ENCODE measurements around the gene PRELID1.
"Not testable (repeated sequence)": the region's sequence is repeated elsewhere in the genome, so short reads cannot be mapped to it uniquely, and the experiment has no call there.

PRELID1 gene

DNA sequence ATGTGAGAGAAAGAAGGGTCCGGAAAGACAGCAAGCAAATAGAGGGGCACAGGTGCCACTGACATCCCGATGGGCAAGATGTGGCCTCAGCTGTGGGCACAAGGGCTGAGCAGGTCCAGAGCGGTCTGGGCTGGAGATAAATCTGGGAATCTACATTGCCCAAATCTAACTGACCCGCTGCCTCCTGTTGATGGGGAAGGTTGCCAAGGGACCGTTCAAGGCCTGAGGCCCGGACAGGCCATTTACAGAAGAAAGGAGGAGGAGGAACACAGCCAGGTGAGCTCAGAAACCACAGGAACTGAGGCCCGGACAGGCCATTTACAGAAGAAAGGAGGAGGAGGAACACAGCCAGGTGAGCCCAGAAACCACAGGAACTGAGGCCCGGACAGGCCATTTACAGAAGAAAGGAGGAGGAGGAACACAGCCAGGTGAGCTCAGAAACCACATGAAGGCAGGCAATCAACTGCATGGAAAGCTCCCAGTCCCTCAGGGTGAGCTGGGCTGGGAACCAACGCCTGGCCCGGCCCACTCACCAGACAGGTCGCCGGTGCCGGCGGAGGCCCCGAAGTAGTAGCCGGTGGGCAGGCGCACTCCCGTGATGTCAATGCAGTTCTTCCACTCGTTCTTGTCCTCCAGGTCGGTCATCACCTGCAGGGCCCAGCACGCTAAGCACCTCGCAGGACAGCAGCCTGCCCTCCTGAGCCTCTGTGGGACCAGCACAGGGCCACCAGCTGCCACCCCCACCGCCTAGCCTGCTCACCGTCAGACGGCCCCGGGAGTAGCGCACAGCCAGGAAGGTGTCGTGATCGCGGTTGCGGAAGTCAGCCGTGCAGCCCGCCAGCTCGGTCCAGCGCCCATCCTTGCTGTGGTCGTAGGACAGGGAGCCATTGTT is 33.2 kb downstream of the PRELID1 start:
- H3K4me1 ChIP-seq (ENCODE audit: insufficient read depth, insufficient read length), result peaks cover 3% of the 10 kb centered on the region
- no peaks in the 10 kb centered on the region for H3K9me3 ChIP-seq (ENCODE audit: insufficient read depth, low read length)
- H3K27me3 ChIP-seq (ENCODE audit: insufficient read depth, insufficient read length), result no peaks in the 10 kb centered on the region
- DNase-seq (ENCODE audit: low read depth, low spot score), result no peak
- H3K4me3 ChIP-seq (ENCODE audit: insufficient read length, low read depth), result no peak overlapping the region
- peaks cover 87% of the 10 kb centered on the region for H3K36me3 ChIP-seq (ENCODE audit: insufficient read depth, insufficient read length, low read length)
- TF ChIP-seq YY1 (IDR thresholded peaks at IDR 0.05; ENCODE audit: insufficient read depth, insufficient read length), result no peak
- no peak for TF ChIP-seq ZNF274 (IDR thresholded peaks at IDR 0.05; ENCODE audit: low read depth, low read length)
- TF ChIP-seq SUZ12 (IDR thresholded peaks at IDR 0.05; ENCODE audit: extremely low read depth, insufficient read depth, insufficient read length), result no peak
- no peak overlapping the region for H3K9ac ChIP-seq (ENCODE audit: insufficient read length, low read depth)

DNA sequence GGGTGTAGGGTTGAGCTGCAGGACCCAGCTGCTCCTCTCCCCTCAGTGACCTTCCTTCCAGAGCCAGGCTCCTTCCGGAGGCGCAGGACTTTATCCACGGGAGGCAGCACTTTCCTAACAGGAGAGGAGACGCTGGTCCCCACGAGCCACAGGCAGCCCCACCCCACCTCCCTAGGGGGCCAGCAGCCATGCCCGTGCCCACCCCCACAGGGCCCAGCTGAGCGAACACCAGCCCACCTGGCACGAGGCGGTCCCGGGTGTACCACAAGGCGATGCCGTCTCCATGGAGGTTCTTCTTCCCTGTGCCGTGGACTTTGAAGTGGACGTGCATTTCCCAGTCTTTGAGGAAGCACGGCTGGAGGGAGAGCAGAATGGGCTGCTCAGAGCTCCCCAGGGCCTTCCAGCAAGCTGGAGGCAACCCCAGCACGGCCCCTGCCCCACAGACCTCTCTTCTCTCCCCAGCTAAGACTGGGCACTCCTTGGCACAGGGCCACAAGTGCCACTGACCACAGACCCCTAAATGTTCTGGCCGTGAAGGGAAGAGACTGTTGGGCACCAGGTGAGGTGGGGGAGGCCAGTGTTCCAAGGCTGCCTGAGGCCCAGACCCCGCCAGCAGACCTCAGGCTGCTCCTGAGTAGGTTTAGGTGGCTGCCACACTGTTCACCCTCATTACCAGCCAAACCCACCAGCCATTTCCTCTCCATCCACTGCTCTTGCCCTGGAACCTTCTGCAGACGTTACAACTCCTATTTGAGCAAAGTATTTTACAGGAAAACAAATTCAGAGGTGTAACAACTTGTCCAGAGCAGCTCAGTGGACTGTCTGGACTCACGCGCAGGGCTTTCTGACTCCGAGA is 34.9 kb downstream of the PRELID1 start:
- Histone ChIP-seq H3K9ac (ENCODE audit: insufficient read length, low read depth) (no peak overlapping the region), H3K27me3 (ENCODE audit: insufficient read depth, insufficient read length) (no peaks in the 10 kb centered on the region), H3K4me1 (ENCODE audit: insufficient read depth, insufficient read length) (peaks cover 3% of the 10 kb centered on the region), H3K36me3 (ENCODE audit: insufficient read depth, insufficient read length, low read length) (peaks cover 80% of the 10 kb centered on the region), H3K9me3 (ENCODE audit: insufficient read depth, low read length) (no peaks in the 10 kb centered on the region), H3K4me3 (ENCODE audit: insufficient read length, low read depth) (no peak overlapping the region)
- no peak for DNase-seq (ENCODE audit: low read depth, low spot score)
- TF ChIP-seq ZNF274 (IDR thresholded peaks at IDR 0.05; ENCODE audit: low read depth, low read length) (no peak), YY1 (IDR thresholded peaks at IDR 0.05; ENCODE audit: insufficient read depth, insufficient read length) (no peak), SUZ12 (IDR thresholded peaks at IDR 0.05; ENCODE audit: extremely low read depth, insufficient read depth, insufficient read length) (no peak)

DNA sequence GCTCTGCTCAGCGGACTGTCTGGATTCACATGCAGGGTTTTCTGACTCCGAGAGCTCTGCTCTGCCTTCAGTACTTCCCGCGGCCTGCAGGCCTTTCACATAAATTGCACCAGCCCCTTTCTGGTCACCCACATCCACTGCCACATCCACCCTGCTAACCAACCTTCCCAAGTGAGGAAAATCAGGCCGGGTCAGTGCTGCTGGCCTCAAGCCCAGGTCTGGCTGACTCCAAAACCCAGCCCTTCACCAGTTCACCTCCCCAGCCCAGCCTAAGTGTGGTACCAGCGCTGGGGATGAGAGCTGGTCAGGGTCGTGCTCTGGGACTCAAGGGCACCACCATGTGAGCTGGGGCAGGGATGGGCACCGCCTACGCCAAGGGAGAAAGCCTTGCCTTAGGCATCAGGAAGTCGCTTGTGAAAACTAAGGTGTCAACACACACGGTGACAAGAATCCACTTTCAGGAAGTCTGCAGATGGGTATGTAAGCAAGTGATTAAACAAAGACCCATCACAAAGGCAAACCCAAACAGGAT is 35.6 kb downstream of the PRELID1 start:
- Histone ChIP-seq H3K4me3 (ENCODE audit: insufficient read length, low read depth) (no peak overlapping the region), H3K36me3 (ENCODE audit: insufficient read depth, insufficient read length, low read length) (peaks cover 77% of the 10 kb centered on the region), H3K9ac (ENCODE audit: insufficient read length, low read depth) (no peak overlapping the region), H3K27me3 (ENCODE audit: insufficient read depth, insufficient read length) (no peaks in the 10 kb centered on the region), H3K9me3 (ENCODE audit: insufficient read depth, low read length) (no peaks in the 10 kb centered on the region), H3K4me1 (ENCODE audit: insufficient read depth, insufficient read length) (peaks cover 3% of the 10 kb centered on the region)
- no peak for DNase-seq (ENCODE audit: low read depth, low spot score)
- TF ChIP-seq YY1 (IDR thresholded peaks at IDR 0.05; ENCODE audit: insufficient read depth, insufficient read length) (no peak), SUZ12 (IDR thresholded peaks at IDR 0.05; ENCODE audit: extremely low read depth, insufficient read depth, insufficient read length) (no peak), ZNF274 (IDR thresholded peaks at IDR 0.05; ENCODE audit: low read depth, low read length) (no peak)

DNA sequence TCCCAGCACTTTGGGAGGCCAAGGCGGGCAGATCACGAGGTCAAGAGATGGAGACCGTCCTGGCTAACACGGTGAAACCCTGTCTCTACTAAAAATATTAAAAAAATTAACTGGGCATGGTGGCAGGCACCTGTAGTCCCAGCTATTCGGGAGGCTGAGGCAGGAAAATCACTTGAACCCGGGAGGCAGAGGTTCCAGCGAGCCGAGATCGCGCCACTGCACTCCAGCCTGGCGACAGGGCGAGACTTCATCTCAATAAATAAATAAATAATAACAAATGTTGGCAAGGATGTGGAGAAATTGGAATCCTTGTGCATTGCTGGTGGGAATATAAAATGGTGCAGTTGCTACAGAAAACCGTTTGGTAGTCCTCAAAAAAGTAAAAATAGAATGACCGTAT is 39.4 kb downstream of the PRELID1 start:
- H3K36me3 ChIP-seq (ENCODE audit: insufficient read depth, insufficient read length, low read length), result peaks cover 53% of the 10 kb centered on the region
- not testable (repeated sequence) for H3K9ac ChIP-seq (ENCODE audit: insufficient read length, low read depth); H3K4me3 ChIP-seq (ENCODE audit: insufficient read length, low read depth); H3K27me3 ChIP-seq (ENCODE audit: insufficient read depth, insufficient read length); DNase-seq (ENCODE audit: low read depth, low spot score); H3K4me1 ChIP-seq (ENCODE audit: insufficient read depth, insufficient read length); H3K9me3 ChIP-seq (ENCODE audit: insufficient read depth, low read length)

DNA sequence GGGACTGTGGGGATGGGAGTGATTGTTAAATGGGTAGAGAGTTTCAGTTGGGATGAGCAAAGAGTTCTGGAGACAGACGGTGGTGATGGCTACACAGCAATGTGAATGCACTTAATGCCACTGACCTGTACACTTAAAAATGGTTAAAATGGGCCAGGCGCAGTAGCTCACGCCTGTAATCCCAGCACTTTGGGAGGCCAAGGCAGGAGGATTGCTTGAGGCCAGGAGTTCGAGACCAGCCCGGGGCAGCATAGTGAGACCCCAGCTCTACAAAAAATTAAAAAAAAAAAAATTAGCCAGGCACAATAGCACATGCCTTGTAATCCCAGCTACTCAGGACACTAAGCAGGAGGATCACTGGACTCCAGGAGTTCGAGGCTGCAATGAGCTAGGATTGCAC is 40.2 kb downstream of the PRELID1 start:
- Histone ChIP-seq H3K9me3 (ENCODE audit: insufficient read depth, low read length) (no peaks in the 10 kb centered on the region), H3K9ac (ENCODE audit: insufficient read length, low read depth) (no peak overlapping the region), H3K27me3 (ENCODE audit: insufficient read depth, insufficient read length) (no peaks in the 10 kb centered on the region), H3K4me1 (ENCODE audit: insufficient read depth, insufficient read length) (no peaks in the 10 kb centered on the region), H3K4me3 (ENCODE audit: insufficient read length, low read depth) (no peak overlapping the region), H3K36me3 (ENCODE audit: insufficient read depth, insufficient read length, low read length) (peaks cover 45% of the 10 kb centered on the region)
- TF ChIP-seq YY1 (IDR thresholded peaks at IDR 0.05; ENCODE audit: insufficient read depth, insufficient read length), result no peak
- no peak for TF ChIP-seq SUZ12 (IDR thresholded peaks at IDR 0.05; ENCODE audit: extremely low read depth, insufficient read depth, insufficient read length)
- no peak for TF ChIP-seq ZNF274 (IDR thresholded peaks at IDR 0.05; ENCODE audit: low read depth, low read length)
- DNase-seq (ENCODE audit: low read depth, low spot score), result no peak

DNA sequence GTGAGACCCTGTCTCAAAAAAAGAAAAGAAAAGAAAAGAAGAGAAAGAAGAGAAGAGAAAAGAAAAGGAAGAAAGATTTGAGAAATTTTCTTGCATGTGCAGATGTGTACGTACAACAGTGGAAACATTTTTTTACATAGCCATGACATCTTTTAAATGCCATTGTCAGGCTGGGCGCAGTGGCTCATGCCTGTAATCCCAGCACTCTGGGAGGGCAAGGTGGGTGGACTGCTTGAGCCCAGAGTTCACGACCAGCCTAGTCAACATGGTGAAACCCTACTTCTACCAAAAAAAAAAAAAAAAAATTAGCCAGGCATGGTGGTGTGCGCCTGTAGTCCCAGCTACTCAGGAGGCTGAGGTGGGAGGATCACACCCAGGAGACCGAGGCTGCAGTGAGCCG is 41.3 kb downstream of the PRELID1 start:
- no peak for DNase-seq (ENCODE audit: low read depth, low spot score)
- no peak for TF ChIP-seq YY1 (IDR thresholded peaks at IDR 0.05; ENCODE audit: insufficient read depth, insufficient read length)
- no peak for TF ChIP-seq SUZ12 (IDR thresholded peaks at IDR 0.05; ENCODE audit: extremely low read depth, insufficient read depth, insufficient read length)
- TF ChIP-seq ZNF274 (IDR thresholded peaks at IDR 0.05; ENCODE audit: low read depth, low read length), result no peak
- no peak overlapping the region for H3K4me3 ChIP-seq (ENCODE audit: insufficient read length, low read depth)
- no peak overlapping the region for H3K9ac ChIP-seq (ENCODE audit: insufficient read length, low read depth)
- no peaks in the 10 kb centered on the region for H3K9me3 ChIP-seq (ENCODE audit: insufficient read depth, low read length)
- no peaks in the 10 kb centered on the region for H3K4me1 ChIP-seq (ENCODE audit: insufficient read depth, insufficient read length)
- peaks cover 45% of the 10 kb centered on the region for H3K36me3 ChIP-seq (ENCODE audit: insufficient read depth, insufficient read length, low read length)
- no peaks in the 10 kb centered on the region for H3K27me3 ChIP-seq (ENCODE audit: insufficient read depth, insufficient read length)

DNA sequence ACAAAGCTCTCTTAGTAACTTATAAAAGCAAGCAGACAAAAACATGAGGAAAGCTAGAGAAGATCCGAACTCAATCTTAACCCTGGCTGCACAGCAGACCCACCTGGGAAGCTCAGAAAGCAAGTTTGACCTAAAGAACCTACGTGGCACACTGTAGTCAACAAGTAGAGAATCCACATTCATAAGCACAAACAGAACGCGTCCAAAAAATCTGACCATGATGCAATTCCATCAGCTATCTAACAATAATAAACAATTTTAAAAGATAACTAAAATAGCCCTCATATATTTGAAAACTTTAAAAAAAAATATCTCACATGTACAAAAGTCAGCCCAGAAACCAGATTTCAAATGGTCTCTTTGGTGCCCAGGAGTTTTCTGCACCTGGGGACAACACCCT is 43.2 kb downstream of the PRELID1 start:
- no peak for DNase-seq (ENCODE audit: low read depth, low spot score)
- H3K4me1 ChIP-seq (ENCODE audit: insufficient read depth, insufficient read length), result peaks cover 3% of the 10 kb centered on the region
- peaks cover 44% of the 10 kb centered on the region for H3K36me3 ChIP-seq (ENCODE audit: insufficient read depth, insufficient read length, low read length)
- H3K9me3 ChIP-seq (ENCODE audit: insufficient read depth, low read length), result no peaks in the 10 kb centered on the region
- no peaks in the 10 kb centered on the region for H3K27me3 ChIP-seq (ENCODE audit: insufficient read depth, insufficient read length)
- H3K4me3 ChIP-seq (ENCODE audit: insufficient read length, low read depth), result no peak overlapping the region
- TF ChIP-seq ZNF274 (IDR thresholded peaks at IDR 0.05; ENCODE audit: low read depth, low read length), result no peak
- no peak for TF ChIP-seq SUZ12 (IDR thresholded peaks at IDR 0.05; ENCODE audit: extremely low read depth, insufficient read depth, insufficient read length)
- TF ChIP-seq YY1 (IDR thresholded peaks at IDR 0.05; ENCODE audit: insufficient read depth, insufficient read length), result no peak
- H3K9ac ChIP-seq (ENCODE audit: insufficient read length, low read depth), result no peak overlapping the region

Measured in NT2/D1 (cell line).